HG03432 (cell line): ENCODE measurements around the gene PGGHG.
"Not testable (repeated sequence)": the region's sequence is repeated elsewhere in the genome, so short reads cannot be mapped to it uniquely, and the experiment has no call there.

ENCODE experiments used
- ATAC-seq: cut with Tn5 transposase; IDR thresholded peaks from one replicate; pipeline ENCODE4 v1.9.1; 2021; ENCODE audit warnings: mild to moderate bottlenecking, moderate library complexity; ENCODE audit not compliant: unreplicated experiment

Gene PGGHG

DNA sequence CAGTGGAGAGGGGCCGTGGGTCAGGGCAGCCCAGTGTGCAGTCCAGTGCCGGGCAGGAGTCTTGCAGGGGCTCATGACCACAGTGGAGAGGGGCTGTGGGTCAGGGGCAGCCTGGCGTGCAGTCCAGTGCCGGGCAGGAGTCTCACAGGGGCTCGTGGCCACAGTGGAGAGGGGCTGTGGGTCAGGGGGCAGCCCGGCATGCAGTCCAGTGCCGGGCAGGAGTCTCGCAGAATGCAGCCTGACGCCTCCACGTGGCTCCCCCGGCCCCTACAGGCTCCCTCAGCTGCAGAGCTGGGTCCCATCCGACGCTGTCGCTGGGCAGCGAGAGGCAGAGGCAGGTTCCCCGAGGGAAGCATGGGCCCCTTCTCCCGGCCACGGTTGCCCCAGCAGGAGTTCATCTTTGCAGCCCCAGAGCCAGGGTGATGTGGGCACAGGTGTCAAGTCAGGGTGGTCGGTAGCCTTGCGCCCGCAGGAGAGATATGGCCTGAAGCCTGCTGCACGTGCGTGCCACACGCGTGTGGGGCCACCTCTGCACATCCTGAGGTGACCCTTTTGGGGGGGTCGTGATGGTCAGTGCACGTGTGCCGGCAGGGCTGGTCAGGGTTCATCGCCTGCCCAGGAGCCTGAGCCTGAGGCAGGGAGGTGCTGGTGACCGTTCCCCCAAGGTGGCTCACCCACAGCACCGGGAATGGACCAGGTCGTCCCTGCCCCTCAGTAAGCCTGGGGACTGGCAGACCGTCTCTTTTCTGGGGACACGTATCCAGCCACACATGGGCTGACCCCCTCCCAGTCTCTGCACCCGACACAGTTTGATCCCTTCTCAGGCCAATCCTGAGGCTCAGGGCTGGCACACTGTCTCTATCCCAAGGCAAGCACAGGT lies 7.5 kb downstream of the PGGHG start:
- no peak for ATAC-seq

GRCh38 chr11:297051-297585 lies 8.2 kb downstream of the PGGHG start:
- ATAC-seq, result no peak

GRCh38 chr11:297586-298405 lies 8.9 kb downstream of the PGGHG start:
- ATAC-seq, result no peak

- ATAC-seq, result no peak
Measured at GRCh38 chr11:298406-299065, 9.6 kb downstream of the PGGHG start.

GRCh38 chr11:299081-299891 lies 10.4 kb downstream of the PGGHG start, which contains the start of gene IFITM5:
TSS of gene IFITM5 (minus strand) at chr11:299526. CDS start at chr11:299490, 36 bp downstream.
- no peak for ATAC-seq

DNA sequence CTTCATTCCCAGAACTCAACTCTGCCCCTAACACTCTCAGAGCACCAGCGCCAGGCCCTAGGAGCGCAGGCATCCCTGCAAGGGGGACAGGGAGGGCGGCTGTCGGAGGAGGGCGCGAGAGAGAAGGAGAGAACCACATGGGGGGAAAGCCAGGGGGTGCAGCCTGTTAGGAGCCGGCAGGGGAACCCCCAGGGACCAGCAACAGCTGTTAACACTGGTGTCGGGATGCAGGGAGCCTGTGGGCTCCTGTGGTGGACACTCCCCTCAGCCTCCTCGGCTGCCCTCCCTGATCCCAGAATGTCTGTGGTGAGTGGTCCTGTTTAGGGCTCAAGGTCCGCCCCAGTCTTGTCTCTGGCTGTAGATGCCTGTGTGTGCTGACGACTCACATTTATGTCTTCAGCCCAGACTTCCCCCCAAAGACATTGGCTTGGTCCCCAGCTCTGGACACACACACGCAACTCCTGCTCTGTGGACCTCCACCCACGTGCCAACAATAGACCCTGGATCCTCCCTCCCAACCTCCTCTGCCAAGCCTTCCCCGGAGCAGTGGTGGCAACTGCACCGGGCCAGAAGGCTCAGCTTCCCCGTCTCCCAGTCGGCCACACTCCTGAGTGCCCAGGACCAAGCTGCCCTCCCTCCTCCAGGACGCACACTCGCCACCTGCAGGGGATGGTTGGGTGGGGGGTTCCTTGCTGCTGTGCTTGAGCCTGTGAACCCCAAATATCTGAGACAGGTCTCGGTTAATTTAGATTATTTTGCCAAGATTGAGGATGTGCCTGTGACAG lies 11.2 kb downstream of the PGGHG start:
- ATAC-seq, result no peak

DNA sequence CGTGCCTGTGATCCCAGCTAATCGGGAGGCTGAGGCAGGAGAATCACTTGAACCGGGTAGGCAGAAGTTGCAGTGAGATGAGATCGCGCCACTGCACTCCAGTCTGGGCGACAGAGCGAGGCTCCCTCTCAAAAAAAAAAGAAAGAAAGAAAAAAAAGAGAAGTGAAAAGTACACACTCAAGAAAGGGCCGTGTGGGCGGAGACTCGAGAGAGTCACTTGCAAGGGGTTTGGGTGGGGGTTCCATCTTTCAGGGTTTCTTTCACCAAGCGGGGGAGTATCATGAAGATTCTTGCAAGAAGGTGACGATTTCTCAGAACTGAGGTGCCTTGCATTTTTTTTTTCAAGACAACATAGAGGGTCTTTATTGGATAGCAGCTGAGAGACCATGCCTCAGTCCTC lies 14.4 kb downstream of the PGGHG start:
- no peak for ATAC-seq

DNA sequence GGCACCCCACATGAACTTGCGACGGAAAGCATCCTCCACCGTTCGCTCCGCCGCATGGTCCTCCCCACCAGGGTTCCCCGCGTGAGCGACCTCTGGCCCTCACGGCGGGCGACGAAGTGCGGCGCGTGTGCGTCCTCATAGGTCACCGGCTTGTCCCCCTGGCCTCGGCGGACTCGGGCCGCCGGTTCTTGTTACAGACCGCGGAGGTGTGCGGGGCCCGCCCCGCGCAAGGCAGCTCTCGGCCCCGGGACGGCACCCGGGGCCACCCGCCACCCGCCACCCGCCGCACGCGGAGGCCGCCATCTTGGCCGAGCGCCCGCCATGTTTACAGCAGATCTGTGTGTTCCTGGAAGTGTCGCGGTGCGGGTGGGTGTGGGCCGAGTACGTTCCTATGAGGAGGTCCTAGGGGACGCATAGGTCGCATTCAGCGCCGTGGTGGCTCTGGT lies 15.2 kb downstream of the PGGHG start:
- ATAC-seq, result no peak

- ATAC-seq, result no peak
Measured at GRCh38 chr11:304915-305843, 16.3 kb downstream of the PGGHG start.

GRCh38 chr11:305844-306211 lies 16.9 kb downstream of the PGGHG start:
- ATAC-seq, result no peak

DNA sequence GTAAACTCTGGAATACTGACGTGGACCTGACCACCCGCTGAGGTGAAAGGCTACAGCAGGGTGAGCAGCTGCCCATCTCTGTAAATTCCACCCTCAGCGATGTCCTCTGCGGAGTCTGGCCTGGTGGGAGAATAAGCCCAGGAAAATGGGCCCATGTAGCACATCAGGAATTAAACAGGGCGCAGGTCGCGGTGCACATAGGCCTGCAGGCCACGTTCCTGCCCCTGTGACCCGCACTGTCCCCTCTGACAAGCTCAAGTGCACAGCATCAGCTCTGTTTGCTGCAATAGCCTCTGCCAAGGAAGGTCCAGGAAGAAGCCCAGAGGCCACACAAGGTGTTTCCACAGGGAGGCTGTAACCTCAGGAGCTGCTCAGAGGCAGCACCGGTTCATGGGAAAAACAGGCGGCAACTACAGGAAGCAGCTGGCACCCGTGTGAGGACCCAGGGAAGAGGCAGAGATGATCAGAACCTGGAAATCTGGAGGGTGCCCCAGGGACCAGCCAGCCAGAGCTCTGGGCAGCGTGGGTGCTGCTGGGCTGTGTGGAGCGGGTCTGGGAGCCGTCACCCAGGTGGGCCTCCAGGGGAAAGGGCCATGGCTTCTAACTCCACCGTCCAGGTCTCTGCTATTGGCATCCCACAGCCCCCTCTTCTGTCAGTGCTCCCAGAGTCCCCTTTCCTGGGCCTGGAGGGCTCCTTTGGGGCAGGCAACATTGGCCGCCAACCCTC lies 17.9 kb downstream of the PGGHG start:
- no peak for ATAC-seq

DNA sequence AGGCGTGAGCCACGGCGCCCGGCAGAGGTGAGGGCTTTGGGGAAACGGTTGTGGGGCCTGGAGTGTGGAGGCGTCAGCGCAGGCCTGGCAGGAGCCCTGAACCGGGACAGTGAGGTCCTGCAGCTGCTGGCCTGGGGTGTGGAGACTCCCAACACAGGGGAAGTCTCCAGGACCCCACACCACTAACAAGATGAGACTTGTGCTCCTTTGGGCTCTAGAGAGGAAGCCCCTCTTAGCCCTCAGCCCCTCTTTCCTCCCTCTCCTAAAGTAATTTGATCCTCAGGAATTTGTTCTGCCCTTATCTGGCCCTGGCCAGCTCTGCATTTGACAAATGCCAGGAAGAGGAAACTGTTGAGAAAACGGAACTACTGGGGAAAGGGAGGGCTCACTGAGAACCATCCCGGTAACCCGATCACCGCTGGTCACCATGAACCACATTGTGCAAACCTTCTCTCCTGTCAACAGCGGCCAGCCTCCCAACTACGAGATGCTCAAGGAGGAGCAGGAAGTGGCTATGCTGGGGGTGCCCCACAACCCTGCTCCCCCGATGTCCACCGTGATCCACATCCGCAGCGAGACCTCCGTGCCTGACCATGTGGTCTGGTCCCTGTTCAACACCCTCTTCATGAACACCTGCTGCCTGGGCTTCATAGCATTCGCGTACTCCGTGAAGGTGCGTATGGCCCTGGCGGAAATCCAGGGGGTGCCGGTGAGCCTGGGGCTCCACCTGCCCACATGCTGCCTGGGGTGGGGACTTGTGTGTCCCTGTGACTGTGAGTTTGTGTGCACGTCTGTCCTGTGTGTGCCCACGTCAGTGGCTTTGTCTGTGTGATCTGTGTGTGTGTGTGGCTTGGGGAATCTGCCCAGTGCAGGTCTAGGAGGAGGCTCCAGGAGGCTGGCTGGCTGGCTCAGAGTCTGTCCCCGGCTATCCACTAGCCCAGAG lies 19.1 kb downstream of the PGGHG start, which contains the start of gene IFITM2:
IFITM2 (plus strand) TSS at position 51 of the 943 bp plus-strand sequence; CDS start at position 428, 377 bp downstream.
- not testable (repeated sequence) for ATAC-seq

DNA sequence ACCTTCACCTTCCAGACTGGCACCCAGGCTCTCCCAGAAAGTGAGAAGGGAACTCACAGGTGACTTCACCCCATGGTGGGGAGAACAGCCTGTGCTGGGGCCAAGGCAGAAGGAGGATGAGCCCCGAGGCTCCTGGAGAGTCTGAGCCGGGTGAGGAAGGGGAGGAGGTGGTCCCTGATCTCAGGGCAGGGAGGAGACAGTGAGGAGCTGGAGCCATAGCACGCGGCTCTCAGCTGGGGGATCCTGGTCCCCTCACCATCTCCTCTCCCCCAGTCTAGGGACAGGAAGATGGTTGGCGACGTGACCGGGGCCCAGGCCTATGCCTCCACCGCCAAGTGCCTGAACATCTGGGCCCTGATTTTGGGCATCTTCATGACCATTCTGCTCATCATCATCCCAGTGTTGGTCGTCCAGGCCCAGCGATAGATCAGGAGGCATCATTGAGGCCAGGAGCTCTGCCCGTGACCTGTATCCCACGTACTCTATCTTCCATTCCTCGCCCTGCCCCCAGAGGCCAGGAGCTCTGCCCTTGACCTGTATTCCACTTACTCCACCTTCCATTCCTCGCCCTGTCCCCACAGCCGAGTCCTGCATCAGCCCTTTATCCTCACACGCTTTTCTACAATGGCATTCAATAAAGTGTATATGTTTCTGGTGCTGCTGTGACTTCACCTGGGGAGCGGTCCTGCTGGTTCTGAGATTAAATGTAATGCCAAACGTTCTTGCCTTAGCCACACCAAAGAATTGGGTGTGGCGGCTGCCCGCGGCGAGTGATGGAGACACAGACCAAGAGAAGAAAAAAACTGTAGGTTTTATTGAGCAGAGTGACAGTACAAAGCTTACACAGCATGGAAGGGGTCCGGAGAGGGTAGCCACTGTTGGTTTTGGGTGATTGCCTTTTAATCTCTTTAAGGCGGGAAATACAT lies 20.1 kb downstream of the PGGHG start:
- not testable (repeated sequence) for ATAC-seq

GRCh38 chr11:309979-310572 lies 21.1 kb downstream of the PGGHG start:
- ATAC-seq, result not testable (repeated sequence)
